COLO668 (cell line): ENCODE measurements around the gene DHRS3.
"Not testable (repeated sequence)": the region's sequence is repeated elsewhere in the genome, so short reads cannot be mapped to it uniquely, and the experiment has no call there.

Source experiments
- DNase-seq: peaks from one replicate; lab custom pipeline; 2025; ENCODE audit not compliant: unreplicated experiment; lab: John Stamatoyannopoulos, UW

DHRS3 gene

GRCh38 chr1:12580054-12580887 is 37.7 kb downstream of the DHRS3 start:
- no peak for DNase-seq

GRCh38 chr1:12578860-12579422 is 39.1 kb downstream of the DHRS3 start:
- no peak for DNase-seq

GRCh38 chr1:12577020-12577419 is 41.0 kb downstream of the DHRS3 start:
- DNase-seq: no peak

- DNase-seq: no peak
Measured at GRCh38 chr1:12574757-12575139, 43.3 kb downstream of the DHRS3 start.

- DNase-seq: no peak
Measured at GRCh38 chr1:12573015-12573825, 44.8 kb downstream of the DHRS3 start.

GRCh38 chr1:12572522-12572921 is 45.5 kb downstream of the DHRS3 start:
- no peak for DNase-seq

GRCh38 chr1:12570291-12570690 is 47.7 kb downstream of the DHRS3 start:
- DNase-seq: no peak

- no peak for DNase-seq
Measured at GRCh38 chr1:12568009-12568767, 49.8 kb downstream of the DHRS3 start.

GRCh38 chr1:12567288-12567819 is 50.7 kb downstream of the DHRS3 start:
- DNase-seq: no peak

- no peak for DNase-seq
Measured at GRCh38 chr1:12566484-12567287, 51.3 kb downstream of the DHRS3 start.

GRCh38 chr1:12565966-12566352 is 52.1 kb downstream of the DHRS3 start:
- no peak for DNase-seq

GRCh38 chr1:12565094-12565965 is 52.7 kb downstream of the DHRS3 start:
- no peak for DNase-seq

- DNase-seq: not testable (repeated sequence)
Measured at GRCh38 chr1:12564251-12564650, 53.8 kb downstream of the DHRS3 start.

GRCh38 chr1:12562955-12563576 is 54.9 kb downstream of the DHRS3 start:
- no peak for DNase-seq

GRCh38 chr1:12561121-12561520 is 56.9 kb downstream of the DHRS3 start:
- DNase-seq: no peak

- no peak for DNase-seq
Measured at GRCh38 chr1:12556957-12557935, 60.8 kb downstream of the DHRS3 start.

GRCh38 chr1:12556368-12556930 is 61.6 kb downstream of the DHRS3 start:
- DNase-seq: no peak
